M059J (cell line): Measurements from ENCODE around the gene SETD6. TPM values are rescaled to one million over a fixed set of nuclear protein-coding genes. Genes with fewer than 3 reads are reported as not detected.
"Not testable (repeated sequence)": the region's sequence is repeated elsewhere in the genome, so short reads cannot be mapped to it uniquely, and the experiment has no call there.

ENCODE experiments used
- DNase-seq: peaks from one replicate; pipeline ENCODE4 v3.0.0-alpha.2; 2012; ENCODE audit warnings: low read depth
- total RNA-seq: library from RNA; depleted of rRNA; stranded (reverse); fragments of >200 nt; shearing (Covaris generic); gene quantifications from 2 replicates; pipeline ENCODE4 v1.2.3, GENCODE V29; 2014; rRNA removed

SETD6 gene
- total RNA-seq, 1 experiment from 2014 or later, result 11.0 TPM

- no peak for DNase-seq
These were observed 22.0 kb downstream of the SETD6 start for GRCh38 chr16:58537124-58537906.

- DNase-seq, result no peak
These were observed 26.4 kb downstream of the SETD6 start for GRCh38 chr16:58541711-58542110.

- no peak for DNase-seq
These were observed 27.0 kb downstream of the SETD6 start for GRCh38 chr16:58542291-58542690.

GRCh38 chr16:58543685-58544084 is 28.4 kb downstream of the SETD6 start:
- DNase-seq, result no peak

- no peak for DNase-seq
These were observed 33.1 kb downstream of the SETD6 start for GRCh38 chr16:58548378-58548777.

GRCh38 chr16:58551496-58551895 is 36.2 kb downstream of the SETD6 start:
- peak; percentile 40 for DNase-seq

- DNase-seq, result no peak
These were observed 41.4 kb downstream of the SETD6 start for GRCh38 chr16:58556678-58557077.

- peak; percentile 68 for DNase-seq
These were observed 47.9 kb downstream of the SETD6 start for GRCh38 chr16:58563235-58563634.

- DNase-seq, result no peak
These were observed 48.5 kb downstream of the SETD6 start for GRCh38 chr16:58563775-58564174.

- not testable (repeated sequence) for DNase-seq
These were observed 50.4 kb downstream of the SETD6 start for GRCh38 chr16:58565697-58566096.

Other genes starting within 250 kb of the SETD6 start
- not detected in 2 replicates for gene PRSS54, start 220.5 kb upstream of the SETD6 start, total RNA-seq
- 26.3 and 27.1 TPM in 2 replicates for gene GINS3, start 123.0 kb upstream of the SETD6 start, total RNA-seq
- 6.5 and 12.3 TPM in 2 replicates for gene NDRG4, start 15.4 kb upstream of the SETD6 start, total RNA-seq
- gene CNOT1, start 114.3 kb downstream of the SETD6 start, total RNA-seq, result 68.8 and 122 TPM in 2 replicates
- gene SLC38A7, start 169.3 kb downstream of the SETD6 start, total RNA-seq, result 12.9 and 14.8 TPM in 2 replicates
- 111 and 136 TPM in 2 replicates for gene GOT2, start 218.8 kb downstream of the SETD6 start, total RNA-seq